Measurements from ENCODE around the gene CRKL.
A peak's percentile ranks its signal among the peaks of the same experiment; 100 is the strongest.

The CRKL gene

DNA sequence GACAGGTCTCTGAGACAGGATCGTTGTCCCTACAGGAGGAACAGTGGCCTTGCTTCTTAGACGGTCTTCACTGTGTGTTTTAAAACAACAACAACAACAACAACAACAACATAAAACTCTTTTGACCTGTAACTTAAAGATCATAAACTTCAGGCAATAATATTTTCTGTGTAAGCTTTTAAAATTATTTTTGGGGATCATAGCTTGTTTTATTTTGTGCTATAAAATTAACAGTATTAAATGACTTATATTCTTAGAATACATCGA, 36.1 kb downstream of the CRKL start:
- H3K4me1 ChIP-seq (ENCODE audit: control insufficient read depth in 2 of 2, insufficient read depth in 1 of 2, low read depth in 1 of 2, low read length in 2 of 2) = peaks cover 0 to 15% of the 10 kb centered on the region in 2 donors
- H4K91ac ChIP-seq (ENCODE audit: low read depth, low read length, poor library complexity) = no peak overlapping the region
- H3K4me2 ChIP-seq (ENCODE audit: insufficient read depth, low read length, poor library complexity, severe bottlenecking) = no peak overlapping the region
- H2BK5ac ChIP-seq (ENCODE audit: low read length) = no peak overlapping the region
- peaks cover 23 to 65% of the 10 kb centered on the region in 2 donors for H3K36me3 ChIP-seq (replicated peaks in 1 of 2; ENCODE audit: control insufficient read depth in 2 of 2, insufficient read depth in 2 of 2, low read length in 2 of 2)
- H3K27me3 ChIP-seq (ENCODE audit: control insufficient read depth in 3 of 3, insufficient read depth in 3 of 3, low read depth in 1 of 3, low read length in 3 of 3) = peaks cover 0 to 21% (median 7%) of the 10 kb centered on the region in 3 experiments
- no peak overlapping the region for H3K4ac ChIP-seq (ENCODE audit: low read length)
- H3K14ac ChIP-seq (ENCODE audit: low read length) = no peak overlapping the region
- no peak overlapping the region for H3K9ac ChIP-seq (ENCODE audit: low read depth, low read length, poor library complexity)
- H4K8ac ChIP-seq (ENCODE audit: low read depth, low read length) = no peak overlapping the region
- H2AFZ ChIP-seq (ENCODE audit: low read length) = no peak overlapping the region
- H3K9me3 ChIP-seq (replicated peaks in 1 of 2; ENCODE audit: control insufficient read depth in 2 of 2, insufficient read depth in 1 of 2, low read depth in 1 of 2, low read length in 2 of 2) = peaks cover 0 to 2% of the 10 kb centered on the region in 2 donors
- no peak overlapping the region for H2BK120ac ChIP-seq (ENCODE audit: low read depth, low read length)
- WGBS, 2 donors (ENCODE audit: extremely low coverage in 2 of 2, insufficient read length in 2 of 2, insufficient replicate concordance in 1 of 2) = no CpG with 5 or more reads among the region's 3 CpGs
- H2BK15ac ChIP-seq (ENCODE audit: low read length) = no peak overlapping the region
- no peak overlapping the region for H3K23ac ChIP-seq (ENCODE audit: low read depth, low read length, poor library complexity)
- no peak overlapping the region for H2BK12ac ChIP-seq (ENCODE audit: low read length)
- no peak overlapping the region for H3K18ac ChIP-seq (ENCODE audit: low read length)
- H3K27ac ChIP-seq (replicated peaks; ENCODE audit: low read length) = no peak overlapping the region
- no peak for DNase-seq (ENCODE audit: low spot score)
- no peak overlapping the region for H3K4me3 ChIP-seq (ENCODE audit: low read length in 2 of 2)
- no peak overlapping the region for H2AK5ac ChIP-seq (ENCODE audit: low read depth, low read length)
- no peaks in the 10 kb centered on the region for H3K79me1 ChIP-seq (ENCODE audit: low read depth, low read length)

- H4K91ac ChIP-seq (ENCODE audit: low read depth, low read length, poor library complexity) = no peak overlapping the region
- peaks cover 0 to 2% of the 10 kb centered on the region in 2 donors for H3K9me3 ChIP-seq (replicated peaks in 1 of 2; ENCODE audit: control insufficient read depth in 2 of 2, insufficient read depth in 1 of 2, low read depth in 1 of 2, low read length in 2 of 2)
- no peak overlapping the region for H3K23ac ChIP-seq (ENCODE audit: low read depth, low read length, poor library complexity)
- no peak overlapping the region for H2BK5ac ChIP-seq (ENCODE audit: low read length)
- H3K4me1 ChIP-seq (ENCODE audit: control insufficient read depth in 2 of 2, insufficient read depth in 1 of 2, low read depth in 1 of 2, low read length in 2 of 2) = peaks cover 0 to 15% of the 10 kb centered on the region in 2 donors
- H2BK120ac ChIP-seq (ENCODE audit: low read depth, low read length) = no peak overlapping the region
- no peak overlapping the region for H2BK15ac ChIP-seq (ENCODE audit: low read length)
- H3K4ac ChIP-seq (ENCODE audit: low read length) = no peak overlapping the region
- H3K79me1 ChIP-seq (ENCODE audit: low read depth, low read length) = no peaks in the 10 kb centered on the region
- no peak overlapping the region for H4K8ac ChIP-seq (ENCODE audit: low read depth, low read length)
- no peak overlapping the region for H3K14ac ChIP-seq (ENCODE audit: low read length)
- peaks cover 23 to 59% of the 10 kb centered on the region in 2 donors for H3K36me3 ChIP-seq (replicated peaks in 1 of 2; ENCODE audit: control insufficient read depth in 2 of 2, insufficient read depth in 2 of 2, low read length in 2 of 2)
- peaks cover 0 to 24% (median 7%) of the 10 kb centered on the region in 3 experiments for H3K27me3 ChIP-seq (ENCODE audit: control insufficient read depth in 3 of 3, insufficient read depth in 3 of 3, low read depth in 1 of 3, low read length in 3 of 3)
- no peak overlapping the region for H3K4me2 ChIP-seq (ENCODE audit: insufficient read depth, low read length, poor library complexity, severe bottlenecking)
- no peak overlapping the region for H3K27ac ChIP-seq (replicated peaks; ENCODE audit: low read length)
- H3K4me3 ChIP-seq (ENCODE audit: low read length in 2 of 2) = no peak overlapping the region
- no peak overlapping the region for H2AFZ ChIP-seq (ENCODE audit: low read length)
- no peak overlapping the region for H3K18ac ChIP-seq (ENCODE audit: low read length)
- no peak overlapping the region for H3K9ac ChIP-seq (ENCODE audit: low read depth, low read length, poor library complexity)
- H2BK12ac ChIP-seq (ENCODE audit: low read length) = no peak overlapping the region
- WGBS, 2 donors (ENCODE audit: extremely low coverage in 2 of 2, insufficient read length in 2 of 2, insufficient replicate concordance in 1 of 2) = no CpG with 5 or more reads among the region's 8 CpGs
- no peak overlapping the region for H2AK5ac ChIP-seq (ENCODE audit: low read depth, low read length)
- no peak for DNase-seq (ENCODE audit: low spot score)
Measured at GRCh38 chr22:20953668-20954500, 36.7 kb downstream of the CRKL start.

DNA sequence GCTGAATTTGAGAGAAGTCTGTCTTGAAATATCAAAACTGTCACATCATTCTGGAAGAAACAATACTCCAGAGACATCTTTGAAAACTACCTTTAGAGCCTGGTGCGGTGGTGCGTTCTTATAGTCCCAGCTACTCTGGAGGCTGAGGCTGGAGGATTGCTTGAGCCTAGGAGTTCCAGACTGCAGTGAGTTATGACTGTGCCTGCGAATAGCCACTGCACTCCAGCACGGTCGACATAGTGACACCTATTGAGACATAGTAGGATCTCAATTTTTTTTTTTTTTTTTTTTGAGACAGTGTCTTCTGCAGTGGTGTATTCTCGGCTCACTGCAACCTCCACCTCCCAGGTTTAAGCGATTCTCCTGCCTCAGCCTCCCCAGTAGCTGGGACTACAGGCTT, 38.3 kb downstream of the CRKL start:
- H3K4me1 ChIP-seq (ENCODE audit: control insufficient read depth in 2 of 2, insufficient read depth in 1 of 2, low read depth in 1 of 2, low read length in 2 of 2) = peaks cover 0 to 15% of the 10 kb centered on the region in 2 donors
- WGBS, 2 donors (ENCODE audit: extremely low coverage in 2 of 2, insufficient read length in 2 of 2, insufficient replicate concordance in 1 of 2) = no CpG with 5 or more reads among the region's 7 CpGs

GRCh38 chr22:20956258-20957101, 39.3 kb downstream of the CRKL start:
- H2BK12ac ChIP-seq (ENCODE audit: low read length) = no peak overlapping the region
- peaks cover 0 to 15% of the 10 kb centered on the region in 2 donors for H3K4me1 ChIP-seq (ENCODE audit: control insufficient read depth in 2 of 2, insufficient read depth in 1 of 2, low read depth in 1 of 2, low read length in 2 of 2)
- H3K4ac ChIP-seq (ENCODE audit: low read length) = no peak overlapping the region
- peak overlapping the region; percentile 91 for H3K4me2 ChIP-seq (ENCODE audit: insufficient read depth, low read length, poor library complexity, severe bottlenecking)
- whole genome bisulfite sequencing, 2 donors (ENCODE audit: extremely low coverage in 2 of 2, insufficient read length in 2 of 2, insufficient replicate concordance in 1 of 2) = no CpG with 5 or more reads among the region's 27 CpGs
- no peak overlapping the region for H4K91ac ChIP-seq (ENCODE audit: low read depth, low read length, poor library complexity)
- H2BK120ac ChIP-seq (ENCODE audit: low read depth, low read length) = no peak overlapping the region
- H3K14ac ChIP-seq (ENCODE audit: low read length) = no peak overlapping the region
- peak overlapping the region; percentile 98 for H3K23ac ChIP-seq (ENCODE audit: low read depth, low read length, poor library complexity)
- H2BK15ac ChIP-seq (ENCODE audit: low read length) = no peak overlapping the region
- no peaks in the 10 kb centered on the region for H3K79me1 ChIP-seq (ENCODE audit: low read depth, low read length)
- no peak overlapping the region for H4K8ac ChIP-seq (ENCODE audit: low read depth, low read length)
- DNase-seq (ENCODE audit: low spot score) = no peak
- H3K18ac ChIP-seq (ENCODE audit: low read length) = peak overlapping the region; percentile 87
- H3K9ac ChIP-seq (ENCODE audit: low read depth, low read length, poor library complexity) = peak overlapping the region; percentile 18
- H2BK5ac ChIP-seq (ENCODE audit: low read length) = no peak overlapping the region
- no peak overlapping the region for H3K27ac ChIP-seq (replicated peaks; ENCODE audit: low read length)
- peaks cover 10 to 33% of the 10 kb centered on the region in 2 donors for H3K36me3 ChIP-seq (replicated peaks in 1 of 2; ENCODE audit: control insufficient read depth in 2 of 2, insufficient read depth in 2 of 2, low read length in 2 of 2)
- H3K4me3 ChIP-seq (ENCODE audit: low read length in 2 of 2) = peak overlapping the region in 1 of 2 donors; percentile 80
- H3K9me3 ChIP-seq (replicated peaks in 1 of 2; ENCODE audit: control insufficient read depth in 2 of 2, insufficient read depth in 1 of 2, low read depth in 1 of 2, low read length in 2 of 2) = peaks cover 0 to 2% of the 10 kb centered on the region in 2 donors
- H2AFZ ChIP-seq (ENCODE audit: low read length) = no peak overlapping the region
- H3K27me3 ChIP-seq (ENCODE audit: control insufficient read depth in 3 of 3, insufficient read depth in 3 of 3, low read depth in 1 of 3, low read length in 3 of 3) = peaks cover 0 to 24% (median 7%) of the 10 kb centered on the region in 3 experiments
- peak overlapping the region; percentile 46 for H2AK5ac ChIP-seq (ENCODE audit: low read depth, low read length)

More for the DNA sequence above, 38.3 kb downstream of the CRKL start:
- H2BK15ac ChIP-seq (ENCODE audit: low read length) = no peak overlapping the region
- H3K79me1 ChIP-seq (ENCODE audit: low read depth, low read length) = no peaks in the 10 kb centered on the region
- H3K4ac ChIP-seq (ENCODE audit: low read length) = no peak overlapping the region
- no peak overlapping the region for H4K91ac ChIP-seq (ENCODE audit: low read depth, low read length, poor library complexity)
- H3K9me3 ChIP-seq (replicated peaks in 1 of 2; ENCODE audit: control insufficient read depth in 2 of 2, insufficient read depth in 1 of 2, low read depth in 1 of 2, low read length in 2 of 2) = peaks cover 0 to 2% of the 10 kb centered on the region in 2 donors
- no peak overlapping the region for H3K18ac ChIP-seq (ENCODE audit: low read length)
- no peak for DNase-seq (ENCODE audit: low spot score)
- H4K8ac ChIP-seq (ENCODE audit: low read depth, low read length) = no peak overlapping the region
- no peak overlapping the region for H3K23ac ChIP-seq (ENCODE audit: low read depth, low read length, poor library complexity)
- peaks cover 0 to 24% (median 7%) of the 10 kb centered on the region in 3 experiments for H3K27me3 ChIP-seq (ENCODE audit: control insufficient read depth in 3 of 3, insufficient read depth in 3 of 3, low read depth in 1 of 3, low read length in 3 of 3)
- no peak overlapping the region for H2AK5ac ChIP-seq (ENCODE audit: low read depth, low read length)
- H3K14ac ChIP-seq (ENCODE audit: low read length) = no peak overlapping the region
- peaks cover 18 to 42% of the 10 kb centered on the region in 2 donors for H3K36me3 ChIP-seq (replicated peaks in 1 of 2; ENCODE audit: control insufficient read depth in 2 of 2, insufficient read depth in 2 of 2, low read length in 2 of 2)
- no peak overlapping the region for H2BK5ac ChIP-seq (ENCODE audit: low read length)
- H3K4me3 ChIP-seq (ENCODE audit: low read length in 2 of 2) = no peak overlapping the region
- H2BK120ac ChIP-seq (ENCODE audit: low read depth, low read length) = no peak overlapping the region
- no peak overlapping the region for H3K4me2 ChIP-seq (ENCODE audit: insufficient read depth, low read length, poor library complexity, severe bottlenecking)
- H2AFZ ChIP-seq (ENCODE audit: low read length) = no peak overlapping the region
- H3K27ac ChIP-seq (replicated peaks; ENCODE audit: low read length) = no peak overlapping the region
- no peak overlapping the region for H3K9ac ChIP-seq (ENCODE audit: low read depth, low read length, poor library complexity)
- no peak overlapping the region for H2BK12ac ChIP-seq (ENCODE audit: low read length)
